HG03575 (cell line): Measurements from ENCODE around the gene CYP19A1.

Experiments
- ATAC-seq: cut with Tn5 transposase; IDR thresholded peaks from one replicate; pipeline ENCODE4 v1.9.1; 2021; ENCODE audit not compliant: unreplicated experiment, insufficient number of reproducible peaks, low FRiP score; ENCODE audit errors: extremely low read depth

CYP19A1 gene

DNA sequence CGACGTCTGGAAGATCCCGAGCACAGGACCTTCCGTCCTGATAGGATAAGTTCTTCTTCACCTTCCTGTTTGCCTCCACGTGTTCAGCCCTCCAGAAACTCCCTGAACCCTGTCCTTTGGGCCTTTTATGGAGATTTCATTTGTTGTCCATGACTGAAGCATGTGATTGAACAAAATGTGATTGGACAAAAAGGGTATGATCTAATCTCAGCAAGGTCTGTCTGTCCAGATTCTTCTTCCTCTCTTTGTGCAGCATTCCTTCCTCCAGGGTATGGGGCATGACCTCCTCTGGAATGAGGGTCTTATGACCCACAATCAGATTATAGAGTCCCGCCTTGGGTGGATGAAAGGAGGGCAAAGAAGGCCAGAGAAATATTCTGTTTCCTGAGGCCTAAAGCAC is at the start of gene CYP19A1:
Gene CYP19A1 (minus strand): TSS at position 101 of the 400 bp plus-strand sequence. CDS start 95,684 bp downstream, outside the sequence.
- no peak for ATAC-seq

DNA sequence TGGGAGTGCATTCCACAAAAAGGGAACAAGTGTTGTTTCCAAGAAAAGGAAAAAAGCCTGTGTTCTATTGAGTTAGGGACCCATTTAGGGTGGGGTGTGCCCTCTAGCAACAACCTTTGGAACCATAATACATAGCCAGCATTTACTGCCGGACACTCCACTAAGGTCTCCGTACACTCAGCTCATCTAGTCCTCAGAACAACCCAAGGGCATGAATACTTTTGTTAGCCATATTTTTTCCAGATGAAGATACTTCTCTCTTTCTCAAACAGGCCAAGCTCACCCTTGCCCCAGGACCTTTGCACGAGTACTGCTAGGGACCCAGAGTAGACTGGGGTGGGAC is 49.3 kb upstream of the CYP19A1 start:
- ATAC-seq = no peak

DNA sequence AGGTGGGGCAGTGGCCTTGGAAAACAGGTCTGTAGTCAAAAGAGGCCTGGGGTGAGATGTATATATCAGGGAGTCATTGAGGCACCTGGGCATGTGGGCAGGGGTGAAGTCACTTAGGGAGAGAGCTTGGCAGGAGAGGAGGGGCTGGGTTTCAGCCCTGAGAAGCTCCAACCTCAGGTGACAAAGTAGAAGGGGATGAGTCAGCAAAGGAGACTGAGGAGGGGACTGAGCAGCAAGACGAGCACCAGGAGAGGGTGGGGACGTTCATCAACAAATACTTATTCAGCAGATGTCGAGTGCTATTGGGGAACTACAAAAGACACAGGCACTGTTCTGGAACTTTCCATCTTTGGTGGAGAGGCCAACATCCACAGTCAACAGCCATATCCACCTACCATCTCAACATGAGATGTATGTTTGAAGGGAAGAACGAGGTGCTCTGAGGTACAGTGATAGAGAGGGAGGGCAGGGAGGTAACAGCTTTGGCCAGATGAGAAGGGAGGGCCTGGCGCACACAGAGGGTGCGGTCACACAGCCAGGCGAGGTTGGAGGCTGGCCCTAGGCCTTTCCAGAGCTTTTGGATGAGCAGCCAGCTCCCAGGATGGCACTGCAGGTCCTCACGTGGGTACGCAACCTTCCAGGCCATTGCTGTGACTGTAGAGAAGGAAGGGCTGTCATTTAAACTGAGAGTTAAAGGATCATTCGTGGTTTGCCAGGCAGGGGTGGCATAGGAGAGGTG is 48.7 kb upstream of the CYP19A1 start:
- ATAC-seq = no peak

DNA sequence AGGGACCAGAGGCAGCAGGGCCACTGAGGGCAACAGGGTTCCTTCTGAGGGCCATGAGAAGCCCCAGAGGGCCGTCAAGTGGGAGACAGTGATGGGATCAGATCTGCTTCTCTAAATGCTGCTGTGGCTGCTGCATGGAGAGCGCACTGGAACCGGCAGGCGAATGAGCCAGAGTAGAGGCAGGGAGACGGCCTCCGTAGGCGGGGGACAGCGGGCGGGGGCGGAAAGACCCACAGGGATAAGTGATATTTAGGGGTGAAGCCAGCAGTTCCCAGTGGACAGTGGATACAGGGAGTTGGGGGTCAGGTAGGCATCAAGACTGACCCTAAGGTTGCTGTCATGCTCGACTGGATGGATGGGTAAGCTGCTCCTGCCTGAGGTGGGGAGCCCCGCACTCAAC is 48.1 kb upstream of the CYP19A1 start:
- ATAC-seq = no peak

DNA sequence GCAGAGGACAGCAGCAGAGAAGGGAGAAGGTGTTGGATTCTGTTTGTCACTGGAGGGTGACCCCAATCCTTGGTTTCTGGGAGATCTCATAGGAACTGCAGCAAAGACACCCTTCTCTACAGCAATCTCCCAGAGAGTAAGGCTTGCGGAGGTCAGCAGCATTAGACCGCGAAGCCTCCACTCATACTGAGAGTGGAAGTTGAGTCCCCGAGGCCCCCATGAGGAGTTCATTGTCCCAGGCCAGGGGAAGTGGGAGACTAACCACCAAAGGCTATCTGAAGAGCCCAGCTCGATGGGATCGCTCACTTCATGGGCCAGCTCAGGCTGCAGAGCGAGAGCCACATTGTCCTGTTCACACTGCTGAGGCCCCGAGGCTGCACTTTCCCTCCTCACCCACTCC is 47.6 kb upstream of the CYP19A1 start:
- no peak for ATAC-seq

DNA sequence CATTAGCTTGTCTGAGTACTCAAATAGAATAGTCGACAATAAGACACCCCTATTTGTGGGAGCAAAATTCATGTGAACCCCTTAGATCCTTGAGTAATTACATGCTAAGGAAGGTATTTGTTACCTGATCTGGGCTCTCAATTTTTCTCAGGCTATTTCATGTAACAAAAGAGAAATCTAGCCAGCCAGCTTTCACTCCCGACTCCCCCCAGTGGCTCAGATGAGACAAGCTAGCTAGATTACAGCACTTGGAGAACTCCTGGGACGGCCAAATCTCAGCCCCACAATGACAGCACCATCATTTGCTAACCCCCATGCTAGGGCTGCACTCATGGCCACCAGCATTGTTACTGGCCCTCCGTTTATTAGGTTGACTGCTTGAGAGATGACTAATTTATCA is 44.4 kb upstream of the CYP19A1 start:
- ATAC-seq = no peak

GRCh38 chr15:51380999-51381806 is 42.8 kb upstream of the CYP19A1 start:
- ATAC-seq = no peak

- ATAC-seq = no peak
Measured at GRCh38 chr15:51379390-51379789, 41.0 kb upstream of the CYP19A1 start.

- ATAC-seq = no peak
Measured at GRCh38 chr15:51378406-51378805, 40.0 kb upstream of the CYP19A1 start.

- no peak for ATAC-seq
Measured at GRCh38 chr15:51377038-51377786, 38.8 kb upstream of the CYP19A1 start.

- ATAC-seq = no peak
Measured at GRCh38 chr15:51375966-51376640, 37.7 kb upstream of the CYP19A1 start.

- no peak for ATAC-seq
Measured at GRCh38 chr15:51374131-51374530, 35.7 kb upstream of the CYP19A1 start.

DNA sequence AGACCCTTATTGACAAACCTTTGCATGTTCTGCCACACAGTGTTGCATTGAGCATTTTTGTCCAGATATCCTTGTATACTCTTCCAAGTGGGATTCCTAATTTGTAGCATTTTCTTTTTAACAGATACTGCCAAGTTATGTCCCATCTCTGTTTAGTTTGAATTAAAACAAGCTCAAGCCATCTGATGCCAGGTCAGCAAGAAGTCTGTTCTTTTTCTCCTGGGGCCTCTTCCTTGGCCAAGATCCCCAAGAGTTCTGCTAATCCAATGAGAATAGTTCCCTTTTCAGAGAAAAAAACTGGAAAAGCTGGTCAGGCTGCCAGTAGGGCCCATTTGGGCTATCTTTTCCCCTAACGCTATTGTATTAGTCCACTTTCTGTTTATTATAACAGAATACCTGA is 32.9 kb upstream of the CYP19A1 start:
- no peak for ATAC-seq

- no peak for ATAC-seq
Measured at GRCh38 chr15:51369451-51369761, 31.0 kb upstream of the CYP19A1 start.

DNA sequence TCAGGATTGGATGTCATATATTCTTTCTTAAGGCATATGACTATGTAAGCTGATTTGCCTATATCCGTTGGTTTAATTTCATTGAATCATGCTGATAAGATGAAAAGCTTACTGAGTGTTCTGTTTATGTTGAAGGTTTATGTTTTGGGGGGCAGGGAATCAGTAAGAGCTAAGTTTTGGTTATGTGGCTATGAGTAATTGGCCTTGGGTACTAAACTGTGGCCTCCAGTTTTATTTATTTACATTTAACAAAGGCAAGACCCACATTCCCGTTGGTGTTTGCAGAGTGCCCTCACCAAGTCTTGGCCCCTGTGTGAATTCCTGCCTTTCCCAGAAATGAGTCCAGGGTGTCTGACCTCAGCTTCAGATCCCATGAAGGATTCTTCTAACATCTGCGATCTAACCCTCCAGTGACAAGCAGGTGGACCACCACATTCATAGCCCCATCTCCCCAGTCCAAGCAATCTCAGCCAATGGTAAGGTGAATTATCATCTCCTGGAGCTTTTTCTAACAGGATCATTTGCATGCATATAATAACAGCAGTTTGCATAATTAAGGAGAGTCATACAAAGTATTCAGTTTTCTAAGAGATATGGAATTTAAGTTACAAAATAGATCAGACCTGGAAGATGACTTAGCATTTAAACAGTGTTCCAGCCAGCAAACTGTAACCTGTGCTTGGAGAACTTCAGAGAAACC is 30.5 kb upstream of the CYP19A1 start:
- no peak for ATAC-seq

GRCh38 chr15:51368307-51368706 is 29.9 kb upstream of the CYP19A1 start:
- ATAC-seq = no peak

GRCh38 chr15:51367322-51367976 is 29.1 kb upstream of the CYP19A1 start:
- ATAC-seq = no peak

GRCh38 chr15:51366920-51367319 is 28.5 kb upstream of the CYP19A1 start:
- ATAC-seq = no peak
